Inflammatory macrophage treated with lipopolysaccharide for 1 hour (primary cell): Measurements from ENCODE around the gene MAP4K2.
"Not testable (repeated sequence)": the region's sequence is repeated elsewhere in the genome, so short reads cannot be mapped to it uniquely, and the experiment has no call there.

Experiments used
- DNase-seq, 2 donors: peaks; one replicate each; pipeline ENCODE4 v3.0.0-alpha.2; 2020 to 2022

Gene MAP4K2

GRCh38 chr11:64838600-64839334 lies 35.8 kb upstream of the MAP4K2 start:
- no peak for DNase-seq

GRCh38 chr11:64837887-64838351 lies 34.9 kb upstream of the MAP4K2 start:
- DNase-seq: no peak

- no peak for DNase-seq
Measured at GRCh38 chr11:64836448-64837072, 33.5 kb upstream of the MAP4K2 start.

GRCh38 chr11:64835616-64836447 lies 32.8 kb upstream of the MAP4K2 start:
- no peak for DNase-seq

GRCh38 chr11:64834723-64835615 lies 32.0 kb upstream of the MAP4K2 start:
- no peak for DNase-seq

GRCh38 chr11:64834031-64834722 lies 31.2 kb upstream of the MAP4K2 start:
- DNase-seq: no peak

- no peak for DNase-seq
Measured at GRCh38 chr11:64833509-64833908, 30.5 kb upstream of the MAP4K2 start.

- no peak for DNase-seq
Measured at GRCh38 chr11:64833198-64833502, 30.1 kb upstream of the MAP4K2 start.

GRCh38 chr11:64832467-64833197 lies 29.6 kb upstream of the MAP4K2 start:
- DNase-seq: no peak

GRCh38 chr11:64831411-64831891 lies 28.4 kb upstream of the MAP4K2 start:
- no peak for DNase-seq

GRCh38 chr11:64829536-64830251 lies 26.7 kb upstream of the MAP4K2 start:
- no peak for DNase-seq

GRCh38 chr11:64827451-64827839 lies 24.4 kb upstream of the MAP4K2 start:
- no peak for DNase-seq

- DNase-seq: no peak
Measured at GRCh38 chr11:64826578-64827450, 23.8 kb upstream of the MAP4K2 start.

- DNase-seq: no peak
Measured at GRCh38 chr11:64826062-64826461, 23.0 kb upstream of the MAP4K2 start.

- DNase-seq: no peak
Measured at GRCh38 chr11:64823568-64824119, 20.6 kb upstream of the MAP4K2 start.

- DNase-seq: no peak
Measured at GRCh38 chr11:64817476-64817875, 14.5 kb upstream of the MAP4K2 start.

- DNase-seq: not testable (repeated sequence)
Measured at GRCh38 chr11:64815433-64815832, 12.4 kb upstream of the MAP4K2 start.

- DNase-seq: no peak
Measured at GRCh38 chr11:64814712-64815187, 11.7 kb upstream of the MAP4K2 start.

GRCh38 chr11:64813826-64814225 lies 10.8 kb upstream of the MAP4K2 start:
- no peak for DNase-seq
